Activated CD4-positive, alpha-beta T cell treated with anti-CD3 and anti-CD28 coated beads for 36 hours (primary cell): ENCODE results near the gene KLK8. TPM values are rescaled to one million over a fixed set of nuclear protein-coding genes. Genes with fewer than 3 reads are reported as not detected.

Experiments used
- ATAC-seq: fragments of 200-7000 bp; cut with Tn5 transposase; one replicate; pipeline ENCODE4 v1.10.0; 2021; ENCODE audit warnings: mild to moderate bottlenecking, moderate library complexity
- CTCF ChIA-PET: fragments of 350-600 bp; sonication (Branson Sonifier 250); formaldehyde crosslinking; loops from one replicate; lab custom pipeline; 2021; ENCODE audit warnings: antibody characterized with exemption; lab: Charles Lee
- POLR2A ChIA-PET: fragments of 350-600 bp; sonication (Branson Sonifier 250); formaldehyde crosslinking; loops from one replicate; lab custom pipeline; 2021; ENCODE audit warnings: antibody characterized with exemption, inconsistent platforms; lab: Charles Lee
- DNase-seq: peaks from one replicate; pipeline ENCODE4 v3.0.0-alpha.2; 2020
- H3K27ac Mint-ChIP-seq: one replicate; pipeline ENCODE4 v1.8.0; 2021; ENCODE audit warnings: mixed read lengths
- H3K27me3 Mint-ChIP-seq: one replicate; pipeline ENCODE4 v1.8.0; 2021; ENCODE audit warnings: mixed read lengths
- H3K36me3 Mint-ChIP-seq: one replicate; pipeline ENCODE4 v1.8.0; 2021; ENCODE audit warnings: low read depth, mixed read lengths
- H3K4me1 Mint-ChIP-seq: one replicate; pipeline ENCODE4 v1.8.0; 2021; ENCODE audit warnings: mixed read lengths
- H3K4me3 Mint-ChIP-seq: one replicate; pipeline ENCODE4 v1.8.0; 2021; ENCODE audit warnings: mild to moderate bottlenecking, moderate library complexity, mixed read lengths
- H3K9me3 Mint-ChIP-seq: one replicate; pipeline ENCODE4 v1.8.0; 2021; ENCODE audit warnings: low read depth, mixed read lengths
- intact Hi-C, 2 experiments: fragments of 100-400 bp; cut with DNase I in 1 of 2; cut with micrococcal nuclease in 1 of 2; formaldehyde crosslinking; loops; one replicate each; pipeline versions ENCODE4 v1.14.2 to v1.15.1; 2022 to 2024; cut with DNase I, micrococcal nuclease
- total RNA-seq, 2 experiments: library from RNA; stranded (reverse); gene quantifications; one replicate each; pipeline ENCODE4 v1.2.3, GENCODE V29; 2021

KLK8 gene
- total RNA-seq, 2 experiments from 2014 or later: not detected

- Mint-ChIP-seq H3K4me1 (no peaks in the 10 kb centered on the region), H3K27me3 (peaks cover 29% of the 10 kb centered on the region), H3K4me3 (no peak overlapping the region), H3K36me3 (no peaks in the 10 kb centered on the region), H3K9me3 (no peaks in the 10 kb centered on the region), H3K27ac (no peak overlapping the region)
- intact Hi-C loops: no loop called here
- CTCF ChIA-PET: interaction anchor here (0.6 to 1.5 kb wide), 2 partner anchors 10 to 39 kb away, joined by 3 read pairs; no protein-coding TSS in a partner anchor
- POLR2A ChIA-PET: no interaction called here
- no peak for ATAC-seq
- DNase-seq: no peak
These were observed 25.9 kb upstream of the KLK8 start for GRCh38 chr19:51027126-51027806.

- ChIA-PET POLR2A (no interaction called here), CTCF (no interaction called here)
- Mint-ChIP-seq H3K27me3 (peaks cover 29% of the 10 kb centered on the region), H3K4me3 (no peak within 1 kb of the TSS), H3K27ac (no peak within 1 kb of the TSS), H3K36me3 (no peaks in the 10 kb centered on the region), H3K9me3 (no peaks in the 10 kb centered on the region), H3K4me1 (no peaks in the 10 kb centered on the region)
- ATAC-seq: no peak
- DNase-seq: no peak
- intact Hi-C loops: no loop called here
These were observed 25.1 kb upstream of the KLK8 start, which contains the start of gene KLK11 for GRCh38 chr19:51026554-51026831. TSS of gene KLK11 (minus strand) at chr19:51026616. CDS start at chr19:51025631, 985 bp downstream.

- Mint-ChIP-seq H3K27ac (no peak overlapping the region), H3K9me3 (no peaks in the 10 kb centered on the region), H3K4me3 (no peak overlapping the region), H3K4me1 (no peaks in the 10 kb centered on the region), H3K27me3 (peaks cover 24% of the 10 kb centered on the region), H3K36me3 (no peaks in the 10 kb centered on the region)
- ChIA-PET CTCF (interaction anchor here (0.5 kb wide), 1 partner anchor 1269 kb away, joined by 3 read pairs; no protein-coding TSS in a partner anchor), POLR2A (no interaction called here)
- DNase-seq (no peak), ATAC-seq (no peak)
- intact Hi-C loops: no loop called here
These were observed 24.6 kb upstream of the KLK8 start for GRCh38 chr19:51025809-51026553.

GRCh38 chr19:51025401-51025800 is 24.0 kb upstream of the KLK8 start:
- no peak overlapping the region for H3K4me3 Mint-ChIP-seq
- no peaks in the 10 kb centered on the region for H3K9me3 Mint-ChIP-seq
- ATAC-seq (no peak), DNase-seq (no peak)
- no peak overlapping the region for H3K27ac Mint-ChIP-seq
- peaks cover 22% of the 10 kb centered on the region for H3K27me3 Mint-ChIP-seq
- CTCF ChIA-PET: interaction anchor here (0.5 kb wide), 1 partner anchor 1269 kb away, joined by 3 read pairs; no protein-coding TSS in a partner anchor
- no peaks in the 10 kb centered on the region for H3K4me1 Mint-ChIP-seq
- POLR2A ChIA-PET: no interaction called here
- intact Hi-C loops: no loop called here
- H3K36me3 Mint-ChIP-seq: no peaks in the 10 kb centered on the region

- DNase-seq (no peak), ATAC-seq (no peak)
- Mint-ChIP-seq H3K36me3 (no peaks in the 10 kb centered on the region), H3K4me3 (no peak overlapping the region), H3K27me3 (peaks cover 27% of the 10 kb centered on the region), H3K4me1 (peaks cover 1% of the 10 kb centered on the region), H3K9me3 (no peaks in the 10 kb centered on the region), H3K27ac (no peak overlapping the region)
- ChIA-PET CTCF (no interaction called here), POLR2A (no interaction called here)
- intact Hi-C loops: no loop called here
These were observed 23.5 kb upstream of the KLK8 start for GRCh38 chr19:51024924-51025323.

- Mint-ChIP-seq H3K27me3 (peaks cover 29% of the 10 kb centered on the region), H3K4me1 (peaks cover 3% of the 10 kb centered on the region), H3K4me3 (no peak overlapping the region), H3K36me3 (no peaks in the 10 kb centered on the region), H3K9me3 (no peaks in the 10 kb centered on the region), H3K27ac (no peak overlapping the region)
- ChIA-PET POLR2A (no interaction called here), CTCF (interaction anchor here (0.6 kb wide), 1 partner anchor 101 kb away, joined by 3 read pairs; no protein-coding TSS in a partner anchor)
- no peak for ATAC-seq
- no peak for DNase-seq
- intact Hi-C loops: no loop called here
These were observed 22.5 kb upstream of the KLK8 start for GRCh38 chr19:51023946-51024345.

- Mint-ChIP-seq H3K27ac (no peak overlapping the region), H3K4me3 (no peak overlapping the region), H3K9me3 (no peaks in the 10 kb centered on the region), H3K27me3 (peaks cover 39% of the 10 kb centered on the region), H3K36me3 (no peaks in the 10 kb centered on the region), H3K4me1 (peaks cover 10% of the 10 kb centered on the region)
- no peak for ATAC-seq
- ChIA-PET POLR2A (no interaction called here), CTCF (interaction anchor here (0.6 to 1.5 kb wide), 2 partner anchors 100 to 520 kb away, joined by 3 to 5 read pairs; no protein-coding TSS in a partner anchor)
- intact Hi-C loops: no loop called here
- no peak for DNase-seq
These were observed 21.1 kb upstream of the KLK8 start for GRCh38 chr19:51022526-51022925.

GRCh38 chr19:51020988-51021651 is 19.7 kb upstream of the KLK8 start:
- Mint-ChIP-seq H3K36me3 (no peaks in the 10 kb centered on the region), H3K27me3 (peaks cover 43% of the 10 kb centered on the region), H3K27ac (no peak overlapping the region), H3K4me3 (no peak overlapping the region), H3K4me1 (peaks cover 18% of the 10 kb centered on the region), H3K9me3 (no peaks in the 10 kb centered on the region)
- ChIA-PET CTCF (interaction anchor here (0.6 to 1.9 kb wide), 7 partner anchors 29 to 310 kb away, joined by 3 to 10 read pairs (median 3); no protein-coding TSS in a partner anchor), POLR2A (no interaction called here)
- ATAC-seq: peak; percentile 43
- intact Hi-C loops: loop anchor here in 1 of 2 experiments (1.0 kb wide), 2 partner anchors 73 to 148 kb away; no protein-coding TSS in a partner anchor
- DNase-seq: peak; percentile 41

GRCh38 chr19:51019544-51019925 is 18.1 kb upstream of the KLK8 start, which contains the start of gene KLK10:
TSS of gene KLK10 (minus strand) at chr19:51019709. CDS start at chr19:51019130, 579 bp downstream.
- intact Hi-C loops: loop anchor here in 1 of 2 experiments (5.0 kb wide), 1 partner anchor 87 kb away; no protein-coding TSS in a partner anchor

GRCh38 chr19:51018745-51019543 is 17.5 kb upstream of the KLK8 start:
- ChIA-PET CTCF (interaction anchor here (0.7 kb wide), 1 partner anchor 98 kb away, joined by 3 read pairs; no protein-coding TSS in a partner anchor), POLR2A (interaction anchor here (0.5 kb wide), 1 partner anchor 215 kb away, joined by 4 read pairs; no protein-coding TSS in a partner anchor)
- Mint-ChIP-seq H3K9me3 (no peaks in the 10 kb centered on the region), H3K27me3 (peaks cover 55% of the 10 kb centered on the region), H3K27ac (no peak overlapping the region), H3K4me1 (peaks cover 18% of the 10 kb centered on the region), H3K36me3 (no peaks in the 10 kb centered on the region), H3K4me3 (peak overlapping the region; percentile 12)
- ATAC-seq: peak; percentile 14
- no peak for DNase-seq
- intact Hi-C loops: loop anchor here in 1 of 2 experiments (5.0 kb wide), 1 partner anchor 87 kb away; no protein-coding TSS in a partner anchor

More at GRCh38 chr19:51019544-51019925, 18.1 kb upstream of the KLK8 start, which contains the start of gene KLK10:
- ChIA-PET POLR2A (no interaction called here), CTCF (interaction anchor here (1.9 kb wide), 1 partner anchor 74 kb away, joined by 10 read pairs; no protein-coding TSS in a partner anchor)
- DNase-seq (no peak), ATAC-seq (no peak)
- Mint-ChIP-seq H3K36me3 (no peaks in the 10 kb centered on the region), H3K9me3 (no peaks in the 10 kb centered on the region), H3K4me1 (peaks cover 18% of the 10 kb centered on the region), H3K27ac (no peak within 1 kb of the TSS), H3K4me3 (peak within 1 kb of the TSS; percentile 12), H3K27me3 (peaks cover 52% of the 10 kb centered on the region)
